Lung (tissue), 12 donors: ENCODE data around the gene CLCN3. TPM values are rescaled to one million over a fixed set of nuclear protein-coding genes. Genes with fewer than 3 reads are reported as not detected.
"Not testable (repeated sequence)": the region's sequence is repeated elsewhere in the genome, so short reads cannot be mapped to it uniquely, and the experiment has no call there.

Source experiments
- ATAC-seq: fragments of 200-7000 bp; cut with Tn5 transposase; one replicate; pipeline ENCODE4 v1.9.1; 2020; ENCODE audit warnings: moderate number of reproducible peaks; ENCODE audit not compliant: insufficient read depth, low FRiP score
- DNase-seq, 3 donors: peaks; one replicate each; pipeline ENCODE4 v3.0.0-alpha.2; 2013 to 2017
- H3K27ac ChIP-seq, 2 donors: one replicate each; pipeline ENCODE4 v1.5.1; 2013; ENCODE audit warnings: mild to moderate bottlenecking in 2 of 2, moderate library complexity in 2 of 2, control low read depth in 1 of 2, inconsistent platforms in 1 of 2, low read depth in 1 of 2, low read length in 1 of 2
- H3K27me3 ChIP-seq, 3 donors: one replicate each; pipeline ENCODE4 v1.5.1; 2013; ENCODE audit warnings: low read length in 2 of 3; ENCODE audit not compliant: control insufficient read depth in 3 of 3, insufficient read depth in 3 of 3
- H3K36me3 ChIP-seq, 4 donors: one replicate each; pipeline ENCODE4 v1.5.1; 2013; ENCODE audit warnings: low read length in 4 of 4, mild to moderate bottlenecking in 1 of 4, moderate library complexity in 1 of 4; ENCODE audit not compliant: control insufficient read depth in 4 of 4, insufficient read depth in 4 of 4
- H3K4me1 ChIP-seq, 5 donors: one replicate each; pipeline ENCODE4 v1.5.1; 2013; ENCODE audit warnings: low read length in 5 of 5, mild to moderate bottlenecking in 2 of 5, moderate library complexity in 1 of 5; ENCODE audit not compliant: control insufficient read depth in 5 of 5, insufficient read depth in 5 of 5
- H3K4me3 ChIP-seq: one replicate; pipeline ENCODE4 v1.5.1; 2013; ENCODE audit warnings: mild to moderate bottlenecking, control low read depth, moderate library complexity
- H3K9ac ChIP-seq, 2 donors: one replicate each; pipeline ENCODE4 v1.5.1; 2013; ENCODE audit warnings: low read length in 2 of 2, control low read depth in 1 of 2; ENCODE audit not compliant: insufficient read depth in 1 of 2
- H3K9me3 ChIP-seq, 4 donors: one replicate each; pipeline ENCODE4 v1.5.1; 2013; ENCODE audit warnings: low read length in 3 of 4, mild to moderate bottlenecking in 1 of 4, moderate library complexity in 1 of 4; ENCODE audit not compliant: control insufficient read depth in 4 of 4, insufficient read depth in 3 of 4
- CTCF ChIP-seq: IDR thresholded peaks from 2 replicates; pipeline ENCODE4 v1.5.1; 2012; ENCODE audit warnings: mild to moderate bottlenecking; ENCODE audit errors: control extremely low read depth, extremely low read depth
- WGBS, 2 donors: extraction: QIAGEN DNeasy Blood & Tissue Kit; methylation state at CpG; one replicate each; pipeline ENCODE4 v1.1.7; 2013; 5-methylcytosine and 5-hydroxymethylcytosine counted together
- polyA plus RNA-seq, 2 donors: library from polyadenylated mRNA; stranded (reverse); fragments of 200-250 nt; gene quantifications; one replicate each; pipeline ENCODE4 v1.2.1, GENCODE V29; 2013
- total RNA-seq, 2 donors: library from RNA; depleted of rRNA in 1 of 2; stranded (reverse); fragments of >200 nt in 1 of 2; gene quantifications; one replicate each; pipeline ENCODE4 v1.2.1, GENCODE V29; 2014 to 2021
- donor health status: control.
- donor health status: control.
- donor health status: Bipolar disorder and iron deficiency.
- donor health status: healthy.
- donor health status: DM: yes; HTN: yes; CAD: no.

CLCN3 gene
- total and polyA plus RNA-seq, 4 donors = 11.0 to 59.6 (median 27.6) TPM

GRCh38 chr4:169727616-169728015 is 107.2 kb downstream of the CLCN3 start:
- ATAC-seq = no peak
- H3K27ac ChIP-seq = no peak overlapping the region
- DNase-seq = no peak
- H3K27me3 ChIP-seq = no peaks in the 10 kb centered on the region
- no peaks in the 10 kb centered on the region for H3K4me1 ChIP-seq
- H3K4me3 ChIP-seq = no peak overlapping the region
- no peaks in the 10 kb centered on the region for H3K9me3 ChIP-seq
- no peak for TF ChIP-seq CTCF
- peaks cover 7 to 30% (median 17%) of the 10 kb centered on the region in 4 donors for H3K36me3 ChIP-seq
- no peak overlapping the region for H3K9ac ChIP-seq

GRCh38 chr4:169730564-169730963 is 110.2 kb downstream of the CLCN3 start:
- Histone ChIP-seq H3K4me1 (no peaks in the 10 kb centered on the region), H3K27me3 (no peaks in the 10 kb centered on the region), H3K27ac (no peak overlapping the region), H3K9ac (no peak overlapping the region), H3K36me3 (peaks cover 8 to 29% (median 18%) of the 10 kb centered on the region in 4 donors), H3K9me3 (no peaks in the 10 kb centered on the region), H3K4me3 (no peak overlapping the region)
- 91 to 94% methylated on average over 5 of the region's 5 CpGs for WGBS, 2 donors
- ATAC-seq (no peak), DNase-seq (no peak)
- TF ChIP-seq CTCF = no peak

- not testable (repeated sequence) for H3K9ac ChIP-seq, H3K27ac ChIP-seq, DNase-seq, H3K27me3 ChIP-seq, ATAC-seq, H3K4me1 ChIP-seq, H3K9me3 ChIP-seq, H3K4me3 ChIP-seq
- H3K36me3 ChIP-seq = peaks cover 4 to 19% (median 9%) of the 10 kb centered on the region in 4 donors
Observed at GRCh38 chr4:169738604-169739003, 118.2 kb downstream of the CLCN3 start.

- H3K4me3 ChIP-seq = no peak overlapping the region
- no peaks in the 10 kb centered on the region for H3K27me3 ChIP-seq
- H3K9ac ChIP-seq = no peak overlapping the region
- peaks cover 2 to 12% (median 8%) of the 10 kb centered on the region in 4 donors for H3K36me3 ChIP-seq
- WGBS, 2 donors = 92 to 95% methylated on average over 2 of the region's 2 CpGs
- no peak overlapping the region for H3K27ac ChIP-seq
- no peaks in the 10 kb centered on the region for H3K4me1 ChIP-seq
- H3K9me3 ChIP-seq = no peaks in the 10 kb centered on the region
- DNase-seq (no peak), ATAC-seq (no peak)
- TF ChIP-seq CTCF = no peak
Observed at GRCh38 chr4:169741569-169741968, 121.2 kb downstream of the CLCN3 start.
